Activated CD8-positive, alpha-beta memory T cell treated with anti-CD3 and anti-CD28 coated beads for 4 hours (primary cell): ENCODE measurements around the gene MAP1LC3B2.

Source experiments
- DNase-seq, 2 donors: peaks; one replicate each; pipeline ENCODE4 v3.0.0-alpha.2; 2020; ENCODE audit warnings: low read depth in 2 of 2

The MAP1LC3B2 gene

DNA sequence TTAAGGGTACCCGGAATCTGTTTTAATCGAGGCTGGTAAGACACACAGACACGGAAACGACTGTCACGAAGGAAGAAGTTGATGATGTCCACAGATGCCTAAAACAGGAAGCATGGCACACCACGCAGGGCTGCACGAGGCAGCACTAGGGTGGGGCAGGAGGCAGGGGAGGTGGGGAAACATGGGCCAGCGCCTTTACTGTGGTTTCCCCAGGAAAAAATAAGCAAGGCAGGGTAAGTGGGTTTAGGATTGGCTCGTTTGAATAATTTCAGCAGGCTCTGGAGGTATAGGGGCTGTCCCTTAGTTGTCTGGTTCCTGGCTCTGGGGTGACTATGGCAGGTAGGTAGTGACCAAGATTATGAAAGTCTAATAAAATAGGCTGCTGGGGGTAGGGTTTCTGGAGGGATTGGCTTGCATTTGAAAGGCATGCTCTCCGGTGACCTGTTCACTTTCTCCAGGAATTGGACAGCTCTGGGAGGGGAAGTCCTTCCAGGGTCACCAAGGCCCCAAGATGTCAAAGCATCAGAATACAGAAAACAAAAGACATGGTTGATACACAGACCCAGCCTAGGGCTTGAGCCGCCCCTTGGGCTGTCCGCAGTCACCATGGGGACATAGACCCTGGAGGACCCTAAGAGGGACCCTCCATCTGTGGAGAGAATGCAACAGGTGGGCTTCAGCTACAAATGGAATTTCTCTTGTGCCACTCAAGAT, 35.3 kb downstream of the MAP1LC3B2 start:
- peak in 1 of 2 donors; percentile 4 for DNase-seq

DNA sequence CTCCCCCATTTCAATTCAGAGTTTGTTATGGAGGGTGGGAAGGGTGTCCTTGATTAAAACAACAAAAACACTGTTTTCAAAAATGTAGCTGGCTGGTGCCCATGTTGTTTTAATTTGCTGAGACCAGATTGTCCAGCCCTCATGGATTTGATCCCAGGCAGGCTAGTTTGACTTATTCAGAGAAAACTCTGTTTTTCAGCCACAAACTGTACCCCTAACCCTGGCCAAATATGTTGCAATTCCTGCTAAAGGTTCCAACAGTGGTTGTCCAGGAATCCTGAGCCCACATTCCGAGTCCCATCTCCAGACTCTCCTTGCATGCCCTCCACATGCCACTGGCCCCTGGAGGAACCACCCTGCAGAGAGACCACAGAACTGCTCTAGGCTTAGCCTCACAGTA, 36.0 kb downstream of the MAP1LC3B2 start:
- DNase-seq, result no peak

DNA sequence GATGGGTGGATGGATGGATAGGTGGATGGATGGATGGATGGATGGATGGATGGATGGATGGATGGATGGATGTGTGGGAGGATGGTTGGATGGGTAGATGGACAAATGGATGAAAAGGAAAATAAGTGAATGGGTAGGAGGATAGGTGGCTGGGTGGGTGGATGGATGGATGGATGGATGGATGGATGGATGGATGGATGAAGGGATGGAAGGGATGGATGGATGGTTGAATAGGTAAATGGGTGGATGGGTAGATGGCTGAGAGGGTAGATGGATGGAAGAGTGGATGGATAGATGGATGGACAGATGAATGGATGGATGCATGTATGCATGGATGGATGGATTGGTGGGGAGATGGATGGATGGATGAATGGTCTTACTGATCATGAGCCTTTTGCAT, 36.5 kb downstream of the MAP1LC3B2 start:
- no peak for DNase-seq

DNA sequence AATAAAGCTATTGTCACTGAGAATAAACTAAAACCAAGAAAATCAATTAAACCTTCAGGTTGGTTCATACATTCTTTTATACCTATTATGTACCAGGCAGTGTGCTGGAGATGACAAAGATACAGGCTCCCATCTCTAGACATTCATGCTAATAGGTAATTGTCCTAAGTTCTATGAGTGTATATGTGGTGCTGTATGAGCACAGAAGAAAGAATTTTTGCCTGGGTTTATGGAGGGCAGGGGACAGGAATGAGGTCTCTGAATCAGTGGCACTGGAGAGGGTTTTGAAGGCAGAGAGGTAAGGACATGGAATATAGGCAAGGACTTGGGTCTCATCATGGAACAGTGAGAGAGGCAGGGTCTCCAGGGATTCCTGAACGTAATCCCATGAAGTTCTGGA, 38.7 kb downstream of the MAP1LC3B2 start:
- no peak for DNase-seq

DNA sequence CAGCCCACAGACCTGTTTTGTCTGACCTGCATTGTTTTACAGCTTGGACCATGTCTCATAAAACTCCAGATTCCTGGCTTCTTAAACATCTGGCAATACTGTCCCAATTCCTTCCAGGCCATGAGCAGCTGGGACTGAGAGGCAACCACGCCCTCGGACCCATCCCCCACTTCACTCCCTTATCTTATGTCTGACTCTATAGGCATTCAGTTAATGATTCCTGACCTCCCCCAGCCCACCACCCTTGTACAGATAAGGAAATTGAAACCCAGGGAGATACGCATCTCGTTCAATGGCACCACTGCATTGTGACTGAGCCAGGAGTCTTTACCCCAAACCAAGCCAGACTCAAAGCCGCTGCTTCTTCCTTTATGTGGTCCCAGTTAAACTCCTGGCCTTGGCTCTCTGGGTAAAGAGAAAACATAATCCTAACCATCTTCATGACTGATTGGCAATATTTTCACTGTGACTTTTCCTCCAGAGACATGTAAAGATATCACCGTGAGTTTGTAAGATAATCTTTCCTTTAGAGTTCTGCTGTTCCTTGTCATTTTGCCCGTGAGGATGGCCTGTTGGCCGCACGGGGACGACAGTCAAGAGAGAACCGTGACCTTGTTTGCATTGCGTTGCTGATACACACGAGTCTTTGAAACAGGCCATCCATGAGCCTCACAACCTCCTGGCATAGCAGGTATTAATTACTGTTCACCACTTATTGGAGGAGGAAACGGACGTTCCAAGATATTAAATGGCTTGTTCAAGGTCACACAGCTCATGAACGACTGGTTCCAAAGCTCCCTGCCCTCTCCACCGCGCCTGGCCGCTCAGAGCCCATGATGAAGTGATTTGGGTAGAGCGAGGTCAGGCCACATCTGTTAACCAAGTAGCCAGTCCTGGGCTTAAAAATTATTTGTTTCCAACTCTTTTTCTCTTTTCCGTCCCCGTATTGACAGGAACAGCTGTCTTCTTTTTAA, 39.4 kb downstream of the MAP1LC3B2 start:
- no peak for DNase-seq

DNA sequence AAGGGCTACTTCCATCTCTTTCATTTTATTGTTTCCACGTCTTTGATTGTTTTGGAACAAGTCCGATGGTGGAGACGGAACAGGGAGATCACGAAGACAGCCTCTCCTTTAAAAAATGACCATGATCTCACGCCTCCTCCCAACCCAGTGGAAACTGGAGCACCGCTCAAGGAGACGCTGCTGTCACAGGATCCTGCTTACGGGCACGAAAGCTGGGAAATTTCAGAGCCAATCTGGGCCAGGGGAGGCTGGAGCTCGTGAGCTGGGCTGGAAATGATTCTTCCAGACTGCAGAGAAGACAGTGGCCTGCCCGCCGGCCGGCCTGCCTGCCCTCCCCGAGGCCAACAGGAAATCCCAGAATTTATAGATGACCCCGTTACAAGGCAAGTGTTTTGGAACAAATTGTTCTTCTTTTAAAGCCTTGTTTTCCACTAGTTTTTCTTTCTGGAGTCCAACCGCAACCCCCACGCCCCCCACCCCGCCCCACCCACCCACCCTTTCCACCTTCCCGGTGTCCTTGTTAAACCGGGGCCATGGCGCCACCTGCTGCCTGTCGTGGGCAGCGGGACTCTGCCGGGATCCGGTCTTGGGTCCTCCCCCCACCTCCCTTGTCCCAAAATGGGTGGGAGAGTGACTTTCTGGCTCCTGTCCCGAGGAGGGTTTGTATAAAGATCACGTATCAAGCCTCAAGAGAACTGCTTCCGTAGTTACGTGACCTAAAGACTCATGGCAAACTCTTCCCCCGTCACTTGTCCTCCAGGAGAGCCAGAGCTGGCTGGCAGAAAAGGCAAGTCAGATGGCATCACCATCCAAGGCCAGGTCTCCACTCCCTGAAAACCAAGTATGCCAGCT, 40.3 kb downstream of the MAP1LC3B2 start:
- DNase-seq, result peak; percentile 6 to 24

DNA sequence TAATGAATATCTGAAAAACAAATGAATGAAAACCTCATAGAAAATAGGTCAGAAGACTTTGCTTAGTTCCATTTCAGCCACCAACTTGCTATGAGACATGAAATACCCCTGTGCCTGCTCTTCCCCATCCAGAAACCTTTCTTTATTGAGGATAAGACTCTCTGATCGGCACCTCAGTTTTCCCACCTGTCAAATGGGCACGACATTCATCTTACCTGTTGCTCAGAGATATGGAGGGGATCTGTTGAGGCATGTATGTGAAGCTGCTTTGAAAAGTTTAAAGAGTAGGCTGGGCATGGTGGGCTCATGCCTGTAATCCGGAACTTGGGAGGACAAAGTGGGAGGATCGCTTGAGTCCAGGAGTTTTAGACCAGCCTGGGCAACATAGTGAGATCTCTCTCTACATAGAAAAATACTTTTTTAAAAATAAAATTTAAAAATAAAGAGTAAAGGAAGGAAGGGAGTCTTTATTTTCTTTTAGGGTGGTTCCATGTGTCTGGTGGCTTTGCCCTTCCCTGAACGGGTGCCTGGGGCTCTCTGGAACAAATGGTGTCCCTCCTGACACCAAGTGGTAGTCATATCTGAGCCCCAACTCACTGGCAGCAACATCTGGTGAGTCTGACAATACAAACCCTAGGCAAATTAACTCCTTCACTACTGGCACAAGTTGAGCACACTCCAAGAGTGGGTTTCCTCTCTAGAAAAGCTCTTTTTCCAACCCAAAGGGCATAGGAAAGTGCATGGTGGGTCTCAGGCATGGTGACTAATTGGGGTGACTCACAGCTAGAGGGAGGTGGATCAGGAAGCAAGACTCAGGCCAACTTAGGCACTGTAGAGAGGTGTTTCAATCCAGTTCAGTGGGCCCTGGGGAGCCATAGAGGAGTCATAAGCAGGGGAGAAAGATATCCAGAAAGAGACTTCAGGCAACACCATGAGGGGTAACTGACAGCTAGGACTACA, 42.1 kb downstream of the MAP1LC3B2 start:
- no peak for DNase-seq

DNA sequence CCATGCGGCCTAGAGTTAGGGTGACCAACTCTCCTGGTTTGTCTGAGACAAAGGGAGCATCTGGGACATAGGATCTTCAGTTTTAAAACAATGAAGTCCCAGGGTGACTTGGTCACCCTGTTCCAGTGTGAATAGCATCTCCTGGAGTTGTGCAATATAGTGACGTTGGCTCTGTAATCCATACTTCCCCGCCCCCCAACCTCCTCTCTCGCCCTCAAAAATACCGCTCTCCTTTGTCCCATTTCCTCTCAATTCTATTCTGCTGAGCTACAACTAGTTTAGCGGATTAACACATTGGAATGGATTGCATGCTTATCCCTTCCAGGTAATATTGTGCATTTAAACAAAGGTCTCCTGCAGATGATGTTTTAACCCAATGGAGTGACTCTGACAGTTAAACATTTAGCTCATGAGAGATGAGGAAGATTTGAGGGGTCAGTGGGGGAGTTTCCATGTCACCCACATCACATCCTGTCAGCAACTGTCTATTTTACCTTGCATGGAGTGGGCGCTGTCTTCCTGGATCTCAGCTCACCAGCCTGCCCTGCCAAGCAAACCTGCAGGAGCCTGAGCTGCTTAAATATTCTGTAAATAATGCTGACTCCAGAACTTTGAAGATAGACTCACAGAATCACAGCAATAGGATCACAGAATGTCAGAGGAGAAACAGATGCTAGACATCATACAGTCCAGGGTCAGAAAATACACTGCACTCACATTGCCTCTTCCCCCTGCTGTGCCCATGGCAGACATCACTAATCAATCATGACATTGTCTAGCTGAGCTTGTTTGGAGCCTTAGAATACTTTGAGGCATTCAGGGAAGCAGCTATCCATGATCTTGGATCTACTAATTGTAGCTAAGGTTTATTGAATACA, 43.0 kb downstream of the MAP1LC3B2 start:
- DNase-seq, result no peak

DNA sequence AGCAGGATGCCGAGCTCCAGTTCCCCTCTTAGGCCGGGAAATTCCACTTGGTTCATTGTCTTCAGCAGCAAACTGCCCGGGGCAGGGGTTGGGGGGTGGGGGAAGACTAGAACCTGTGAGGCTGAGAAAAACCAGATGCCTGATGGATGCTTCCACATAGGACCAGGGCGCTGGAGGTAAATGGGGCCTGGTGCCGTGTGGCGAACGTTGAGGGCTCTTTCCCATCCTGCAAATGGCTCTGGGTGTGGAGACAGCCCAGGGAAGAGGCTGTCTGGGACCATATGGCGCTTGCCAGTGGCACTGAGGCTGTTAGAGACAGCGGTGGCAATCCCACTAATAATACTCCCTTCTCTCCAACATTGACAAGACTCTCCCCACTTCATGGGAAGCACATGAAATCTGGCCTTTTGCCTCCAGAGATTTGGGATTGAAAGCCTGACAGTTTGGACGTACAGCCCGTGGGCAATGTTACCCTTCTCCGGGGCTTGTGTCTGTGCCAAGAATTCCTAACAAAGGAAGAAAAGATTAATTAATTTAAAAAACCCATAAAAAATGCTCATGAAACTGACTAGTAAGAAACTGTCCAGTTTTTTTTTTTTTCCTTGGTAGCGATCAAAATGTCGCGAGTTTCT, 44.5 kb downstream of the MAP1LC3B2 start:
- no peak for DNase-seq

DNA sequence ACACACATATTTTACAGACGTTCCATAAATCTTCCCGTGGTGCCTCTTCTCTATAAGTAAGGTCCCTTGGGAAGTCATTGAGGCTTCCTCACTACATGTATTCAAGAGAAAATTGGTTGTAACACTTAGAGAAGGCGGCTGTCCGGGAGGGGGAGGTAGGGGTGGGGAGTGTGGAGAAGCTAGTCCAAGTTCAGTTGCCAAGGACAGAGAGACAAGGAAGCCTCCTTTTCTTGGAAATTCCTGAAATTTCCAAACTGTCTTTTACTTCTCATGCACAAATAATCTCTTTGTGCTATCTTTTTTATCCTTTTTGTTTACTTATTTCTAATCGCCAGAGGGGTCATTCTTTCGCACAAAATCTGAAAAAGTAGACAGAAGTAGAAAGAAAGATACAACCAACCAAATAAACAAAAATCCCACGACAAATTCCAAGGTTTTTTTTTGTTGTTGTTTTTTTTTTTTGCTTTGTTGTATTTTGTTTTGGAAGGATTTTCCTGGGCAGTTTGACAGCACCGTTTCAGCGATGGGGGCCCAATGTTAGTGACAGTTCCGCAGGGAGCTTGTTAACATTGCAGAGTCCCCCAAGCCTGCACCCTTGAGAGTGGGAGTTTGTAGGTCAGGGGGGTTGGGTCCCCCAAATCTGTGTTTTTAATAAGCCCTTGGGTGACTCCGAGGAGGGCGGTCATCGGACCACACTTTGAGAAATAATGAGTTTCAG, 45.2 kb downstream of the MAP1LC3B2 start:
- DNase-seq, result no peak

DNA sequence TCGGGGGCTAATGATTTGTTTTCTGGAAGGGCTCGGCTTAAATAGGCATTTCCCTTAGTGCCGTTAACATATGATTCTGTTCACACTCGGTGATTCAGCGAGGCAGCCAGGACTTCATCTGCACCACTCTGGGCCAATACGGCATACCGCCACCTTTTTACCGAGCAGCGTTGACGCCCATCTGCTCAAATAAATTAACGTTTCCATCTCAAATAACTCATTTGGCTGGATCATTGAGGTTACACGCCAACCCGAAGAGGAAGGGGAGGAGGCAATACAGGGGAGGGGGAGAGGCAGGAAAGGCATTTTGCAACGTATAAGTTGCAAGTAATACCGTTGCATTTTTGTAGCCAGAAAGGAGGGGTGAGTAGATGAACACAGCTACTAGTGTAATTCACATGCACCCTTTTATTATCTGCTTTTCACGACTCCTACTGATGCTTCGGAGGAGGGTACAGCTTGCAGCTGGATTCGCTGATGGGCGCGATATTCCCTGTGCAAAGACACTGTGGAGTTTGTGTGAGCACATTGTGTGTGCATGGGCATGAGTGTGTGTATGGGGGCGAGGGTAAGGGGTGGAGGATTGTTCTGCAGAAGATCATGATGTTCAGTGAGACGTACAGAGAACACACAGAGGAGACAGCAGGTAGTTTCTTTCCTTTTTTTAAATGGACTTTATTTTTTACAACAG, 45.9 kb downstream of the MAP1LC3B2 start:
- DNase-seq, result no peak

DNA sequence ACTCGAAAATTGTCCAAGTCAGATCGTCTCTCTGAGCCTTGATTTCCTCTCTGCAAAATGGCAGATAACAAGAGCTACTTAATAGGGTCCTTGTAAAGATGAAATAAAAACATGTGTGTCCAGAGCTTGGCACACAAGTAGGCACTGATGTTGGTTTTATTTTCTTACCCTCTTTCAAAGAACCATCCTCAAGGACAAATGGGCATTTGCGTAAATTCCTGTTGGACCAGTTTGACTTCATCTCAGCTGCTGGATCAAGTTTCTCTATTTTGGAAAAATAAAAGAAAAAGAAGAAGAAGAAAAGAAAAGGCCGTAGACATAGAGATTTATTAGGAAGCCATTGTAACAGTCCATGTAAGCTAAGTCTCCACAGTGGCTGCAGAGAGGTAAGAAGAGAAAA, 47.2 kb downstream of the MAP1LC3B2 start:
- DNase-seq, result no peak

DNA sequence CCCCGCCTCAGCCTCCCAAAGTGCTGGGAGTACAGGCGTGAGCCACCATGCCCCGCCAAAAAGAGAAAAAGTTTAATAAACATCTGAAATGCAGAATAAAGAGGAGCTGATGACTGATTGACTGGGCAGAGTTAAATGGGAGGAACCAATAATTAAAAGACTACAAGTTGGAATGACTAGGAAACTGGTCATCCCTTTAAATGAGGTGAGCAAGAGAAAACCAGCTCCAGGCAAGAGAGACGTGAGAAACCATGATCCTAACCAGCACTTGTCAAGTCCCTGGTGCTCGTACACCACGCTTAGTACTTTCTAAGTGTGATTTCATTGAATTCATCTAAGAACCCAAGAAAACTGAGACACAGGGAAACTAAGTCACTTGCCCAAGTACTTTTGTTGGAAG, 47.9 kb downstream of the MAP1LC3B2 start:
- no peak for DNase-seq

DNA sequence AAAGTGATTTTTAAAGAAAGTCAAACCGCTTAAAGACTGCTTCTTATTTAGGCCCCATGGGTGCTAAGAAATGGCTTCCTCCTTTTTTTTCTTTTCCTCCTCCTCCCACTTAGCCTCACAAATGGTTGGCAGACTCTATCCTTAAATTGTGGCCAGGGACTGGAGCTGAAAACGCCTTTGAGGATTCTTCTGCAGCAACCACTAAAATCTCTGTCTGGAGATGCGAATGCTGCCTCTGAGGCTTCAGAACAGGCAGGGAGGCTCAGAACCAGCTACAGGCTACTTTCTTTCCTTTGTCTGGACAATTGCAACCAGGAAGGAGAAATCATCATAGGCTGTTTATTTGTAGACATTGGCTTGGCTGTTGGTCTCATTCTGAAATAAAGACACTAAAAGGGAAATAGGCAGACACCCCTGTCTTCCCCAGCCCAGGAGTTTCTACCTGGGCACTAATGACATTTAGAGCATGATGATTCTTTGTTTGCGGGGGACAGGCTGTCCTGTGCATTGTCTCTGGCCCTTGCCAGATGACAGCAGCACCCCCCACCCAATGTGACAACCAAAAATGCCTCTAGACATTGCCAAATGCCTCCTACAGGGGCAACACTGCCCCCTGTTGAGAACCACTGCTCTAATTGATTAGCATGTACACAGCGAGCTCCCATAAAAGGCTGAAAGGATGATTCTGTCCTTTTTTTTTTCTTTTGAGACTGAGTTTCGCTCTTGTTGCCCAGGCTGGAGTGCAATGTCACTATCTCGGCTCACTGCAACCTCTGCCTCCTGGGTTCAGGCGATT, 50.3 kb downstream of the MAP1LC3B2 start:
- no peak for DNase-seq

DNA sequence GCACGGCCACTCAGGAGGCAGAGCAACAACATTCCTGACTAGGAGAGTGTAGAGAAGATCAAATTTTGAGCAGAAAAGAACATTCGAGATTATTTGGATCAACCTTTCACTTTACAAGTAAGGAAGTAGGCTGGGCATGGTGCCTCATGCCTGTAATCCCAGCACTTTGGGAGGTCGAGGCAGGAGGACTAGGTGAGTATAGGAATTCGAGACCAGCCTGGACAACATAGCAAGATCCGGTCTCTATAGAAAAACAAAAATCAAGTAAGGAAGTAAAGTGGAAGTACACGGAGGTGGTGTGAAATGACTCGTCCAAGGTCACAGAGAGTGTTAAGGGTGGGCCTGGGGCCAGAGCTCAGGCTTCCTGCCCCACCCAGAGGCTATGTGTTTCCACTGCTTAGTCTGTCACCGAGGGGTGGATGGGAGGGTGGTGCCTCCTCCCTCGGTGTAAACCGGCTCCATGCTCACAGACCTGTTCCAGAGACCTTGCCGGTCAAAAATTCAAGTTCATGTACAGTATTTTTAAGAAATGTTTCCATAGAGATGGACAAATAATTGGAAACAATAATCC, 51.9 kb downstream of the MAP1LC3B2 start:
- no peak for DNase-seq

DNA sequence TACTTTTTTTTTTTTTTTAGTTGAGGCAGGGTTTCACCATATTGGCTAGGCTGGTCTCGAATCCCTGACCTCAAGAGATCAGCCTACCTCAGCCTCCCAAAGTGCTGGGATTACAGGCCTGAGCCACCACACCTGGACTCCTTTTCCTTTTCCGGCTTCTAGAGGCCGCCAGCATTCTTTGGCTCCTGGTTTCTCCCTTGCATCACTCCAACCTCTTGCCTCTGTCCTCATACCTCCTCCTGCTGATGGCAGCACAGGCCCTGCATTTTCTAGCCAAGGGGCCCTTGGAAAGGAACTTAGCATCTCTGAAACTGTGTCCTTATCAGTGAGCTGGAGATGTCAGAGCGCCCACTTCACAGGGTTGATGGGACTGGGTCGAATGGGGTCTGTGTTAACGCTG, 53.3 kb downstream of the MAP1LC3B2 start:
- no peak for DNase-seq

DNA sequence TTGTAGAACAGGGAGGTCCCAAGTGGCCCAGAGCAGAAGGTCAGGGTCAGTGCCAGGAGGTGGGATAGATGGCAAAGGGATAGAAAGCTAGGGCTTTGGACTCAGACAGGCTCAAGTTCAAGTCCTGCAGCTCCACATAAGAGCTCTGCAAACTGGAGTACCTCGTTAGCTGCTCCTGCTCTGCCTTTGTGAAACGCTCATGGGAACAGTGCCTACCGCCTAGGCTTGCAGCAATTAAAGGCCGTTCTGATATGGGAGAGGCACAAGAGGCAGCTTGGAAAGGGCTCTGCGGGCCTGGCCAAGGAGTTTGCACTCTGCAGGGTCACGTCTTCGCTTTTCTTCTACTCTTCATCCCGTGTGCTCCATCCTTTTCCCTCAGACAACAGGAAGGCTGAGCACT, 54.1 kb downstream of the MAP1LC3B2 start:
- no peak for DNase-seq
